Keratinocyte (primary cell): ENCODE measurements around the gene SPRR2A. TPM values are rescaled to one million over a fixed set of nuclear protein-coding genes. Genes with fewer than 3 reads are reported as not detected.

Source experiments
- DNase-seq: peaks from one replicate; pipeline ENCODE4 v3.0.0-alpha.2; 2011; ENCODE audit warnings: low read depth, missing footprints, low spot score
- FAIRE-seq: peaks from 2 replicates; lab custom pipeline; 2011; peaks lifted over from hg19 to GRCh38; lab: Jason Lieb, UNC
- H2AFZ ChIP-seq: 2 replicates; pipeline ENCODE4 v1.6.0; 2012; ENCODE audit warnings: low read length, control low read depth, inconsistent platforms; ENCODE audit not compliant: control insufficient read depth
- H3K27ac ChIP-seq: 2 replicates; pipeline ENCODE4 v1.5.1; 2011; ENCODE audit warnings: low read length; ENCODE audit not compliant: control insufficient read depth, insufficient read depth
- H3K27me3 ChIP-seq: 3 replicates; pipeline ENCODE4 v1.6.0; 2011; ENCODE audit warnings: low read length; ENCODE audit not compliant: control insufficient read depth, insufficient read depth; ENCODE audit errors: extremely low read depth
- H3K36me3 ChIP-seq, 2 experiments: 2 replicates in 1 of 2; 3 replicates in 1 of 2; pipeline ENCODE4 v1.5.1; 2011; ENCODE audit warnings: low read length in 2 of 2, mild to moderate bottlenecking in 1 of 2; ENCODE audit not compliant: control insufficient read depth in 2 of 2, insufficient read depth in 2 of 2; ENCODE audit errors: extremely low read depth in 1 of 2
- H3K4me1 ChIP-seq: 3 replicates; pipeline ENCODE4 v1.5.1; 2011; ENCODE audit warnings: low read length; ENCODE audit not compliant: control insufficient read depth, insufficient read depth; ENCODE audit errors: extremely low read depth
- H3K4me2 ChIP-seq: 3 replicates; pipeline ENCODE4 v1.6.0; 2011; ENCODE audit warnings: low read depth, low read length; ENCODE audit not compliant: control insufficient read depth, insufficient read depth; ENCODE audit errors: extremely low read depth
- H3K4me3 ChIP-seq, 3 experiments: fragments of 200-600 bp in 1 of 3; sonication (generic) in 1 of 3; 2 replicates in 2 of 3; 3 replicates in 1 of 3; pipeline ENCODE4 v1.5.1; 2011 to 2016; ENCODE audit warnings: low read length in 3 of 3, mild to moderate bottlenecking in 3 of 3, control low read depth in 2 of 3, inconsistent platforms in 1 of 3, low read depth in 1 of 3, mixed read lengths in 1 of 3, mixed run types in 1 of 3, moderate library complexity in 1 of 3; ENCODE audit not compliant: control insufficient read depth in 2 of 3, insufficient read depth in 2 of 3; ENCODE audit errors: extremely low read depth in 1 of 3
- H3K79me2 ChIP-seq: 2 replicates; pipeline ENCODE4 v1.6.0; 2012; ENCODE audit warnings: low read length; ENCODE audit not compliant: control insufficient read depth, insufficient read depth
- H3K9ac ChIP-seq: 3 replicates; pipeline ENCODE4 v1.6.0; 2011; ENCODE audit warnings: low read length; ENCODE audit not compliant: control insufficient read depth, insufficient read depth; ENCODE audit errors: extremely low read depth
- H3K9me1 ChIP-seq: 3 replicates; pipeline ENCODE4 v1.6.0; 2011; ENCODE audit warnings: low read length; ENCODE audit not compliant: control insufficient read depth, insufficient read depth; ENCODE audit errors: extremely low read depth
- H3K9me3 ChIP-seq: 2 replicates; pipeline ENCODE4 v1.5.1; 2012; ENCODE audit warnings: low read depth, low read length; ENCODE audit not compliant: control insufficient read depth
- H4K20me1 ChIP-seq: 3 replicates; pipeline ENCODE4 v1.6.0; 2011; ENCODE audit warnings: low read length; ENCODE audit not compliant: control insufficient read depth, insufficient read depth; ENCODE audit errors: extremely low read depth
- CTCF ChIP-seq, 3 experiments: IDR thresholded peaks in 1 of 3; conservative IDR thresholded peaks in 1 of 3; optimal IDR thresholded peaks in 1 of 3; 2 replicates in 2 of 3; 3 replicates in 1 of 3; pipeline versions ENCODE3 to v1.5.1; 2011; ENCODE audit warnings: low read length in 3 of 3, mild to moderate bottlenecking in 3 of 3, moderate library complexity in 2 of 3, control low read depth in 1 of 3, inconsistent platforms in 1 of 3; ENCODE audit not compliant: insufficient read depth in 2 of 3; ENCODE audit errors: extremely low read depth in 1 of 3
- EZH2 ChIP-seq: IDR thresholded peaks from one replicate; pipeline ENCODE4 v1.6.1; 2012; ENCODE audit warnings: inconsistent platforms, mild to moderate bottlenecking, low read length, moderate library complexity
- dilution Hi-C: fragments of 300-500 bp; cut with MboI; formaldehyde crosslinking; loops from one replicate; pipeline ENCODE4 v1.7.0; 2020; ENCODE audit warnings: low sequenced_read_pairs; ENCODE audit not compliant: extremely low pct_ligation_motif_present
- polyA plus RNA-seq, 5 experiments: library from polyadenylated mRNA; depleted of rRNA in 3 of 5; stranded (reverse) in 3 of 5; stranded (forward) in 1 of 5; unstranded in 1 of 5; fragments of >200 nt; gene quantifications; 1 replicate in 1 of 5; 2 replicates in 3 of 5; 3 replicates in 1 of 5; pipeline versions ENCODE4 v1.2.1 to v1.2.3, GENCODE V29; 2011 to 2012; ENCODE audit warnings: missing spikeins in 2 of 5, low read depth in 1 of 5, low replicate concordance in 1 of 5

SPRR2A gene
- polyA plus RNA-seq, 1 donor (not counting 4 experiments of a cell fraction or from before 2014, with no cell fraction given): 5.5 TPM

- Histone ChIP-seq H3K9me3 (no peaks in the 10 kb centered on the region), H3K4me3 (no peak overlapping the region), H3K9ac (no peak overlapping the region), H3K79me2 (no peaks in the 10 kb centered on the region), H3K4me2 (no peak overlapping the region), H3K27me3 (no peaks in the 10 kb centered on the region), H3K4me1 (peaks cover 42% of the 10 kb centered on the region), H3K27ac (no peak overlapping the region), H3K9me1 (no peaks in the 10 kb centered on the region), H4K20me1 (no peaks in the 10 kb centered on the region), H2AFZ (no peak overlapping the region), H3K36me3 (no peaks in the 10 kb centered on the region)
- no peak for FAIRE-seq
- TF ChIP-seq EZH2 (no peak), CTCF (optimal IDR thresholded peaks at IDR 0.05 in 1 of 3, IDR thresholded peaks at IDR 0.05 in 1 of 3, conservative IDR thresholded peaks at IDR 0.05 in 1 of 3; ENCODE audit: extremely low read depth in 1 of 3, insufficient read depth in 2 of 3, low read length in 3 of 3) (no peak)
- DNase-seq: no peak
- dilution Hi-C loops: no loop called here
Measured at GRCh38 chr1:153028766-153029165, 28.5 kb downstream of the SPRR2A start.

GRCh38 chr1:153025797-153026196, 31.5 kb downstream of the SPRR2A start:
- Histone ChIP-seq H4K20me1 (no peaks in the 10 kb centered on the region), H3K9ac (no peak overlapping the region), H3K9me1 (no peaks in the 10 kb centered on the region), H3K27ac (no peak overlapping the region), H3K4me1 (peaks cover 15% of the 10 kb centered on the region), H3K9me3 (no peaks in the 10 kb centered on the region), H2AFZ (no peak overlapping the region), H3K79me2 (no peaks in the 10 kb centered on the region), H3K4me3 (no peak overlapping the region), H3K4me2 (no peak overlapping the region), H3K27me3 (no peaks in the 10 kb centered on the region), H3K36me3 (no peaks in the 10 kb centered on the region)
- dilution Hi-C loops: no loop called here
- FAIRE-seq (peak; percentile 49), DNase-seq (no peak)
- no peak for TF ChIP-seq CTCF (optimal IDR thresholded peaks at IDR 0.05 in 1 of 3, IDR thresholded peaks at IDR 0.05 in 1 of 3, conservative IDR thresholded peaks at IDR 0.05 in 1 of 3; ENCODE audit: extremely low read depth in 1 of 3, insufficient read depth in 2 of 3, low read length in 3 of 3)
- TF ChIP-seq EZH2: no peak
